Measurements from ENCODE around the gene MR1. TPM values are rescaled to one million over a fixed set of nuclear protein-coding genes. Genes with fewer than 3 reads are reported as not detected.

MR1 gene
- total and polyA plus RNA-seq, 8 donors = 1.1 to 40.8 (median 7.5) TPM

DNA sequence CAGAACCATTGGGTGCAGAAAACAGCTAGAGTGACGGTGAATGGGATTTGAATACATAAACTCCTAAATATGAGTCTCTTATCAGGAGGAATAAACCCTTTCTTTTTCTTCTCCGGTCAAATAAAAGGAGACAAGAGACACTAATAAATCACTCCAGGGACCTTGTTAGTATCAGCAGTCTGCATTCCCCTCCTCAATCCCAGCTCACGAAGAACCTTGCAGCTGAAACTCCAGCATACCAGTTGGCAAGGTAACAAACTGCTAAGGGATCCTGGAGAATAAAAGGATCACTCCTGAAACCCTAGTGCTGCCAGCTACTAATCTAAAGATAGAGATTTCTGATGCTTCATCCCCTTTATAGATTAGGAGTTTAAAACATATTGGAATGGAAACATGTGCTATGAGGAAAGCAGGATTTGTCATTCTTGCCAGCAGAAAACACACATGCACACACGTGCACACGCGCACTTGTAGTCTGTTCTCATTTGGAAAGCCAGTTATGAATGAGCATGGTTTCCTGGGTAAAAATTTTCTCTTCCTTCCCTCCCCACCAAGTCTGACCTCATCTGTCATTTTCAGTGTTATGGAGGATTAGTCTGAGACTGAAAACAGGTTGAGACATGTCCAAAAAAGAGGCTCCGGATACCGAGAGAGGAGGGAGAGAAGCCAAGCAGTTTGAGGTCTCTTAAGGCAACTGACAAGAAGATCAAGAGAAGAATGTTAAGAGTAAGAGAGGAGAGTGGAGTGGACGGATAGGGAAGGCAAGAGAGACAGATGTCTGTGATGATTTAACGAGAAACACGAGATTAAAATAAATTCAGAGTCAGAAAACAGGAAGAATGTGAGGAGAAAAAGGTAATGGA is 65.6 kb downstream of the MR1 start:
- Histone ChIP-seq H3K27ac (peak overlapping the region in 1 of 5 donors; percentile 32), H3K4me3 (no peak overlapping the region), H3K9me3 (no peaks in the 10 kb centered on the region), H3K4me1 (peaks cover 3 to 73% (median 40%) of the 10 kb centered on the region in 4 donors), H3K27me3 (no peaks in the 10 kb centered on the region), H3K36me3 (peaks cover 0 to 6% (median 0%) of the 10 kb centered on the region in 4 donors)
- intact Hi-C loops (cut with DNase I; ENCODE audit: low total_unique reads) = no loop called here
- peak in 1 of 2 donors; percentile 48 for DNase-seq
- WGBS, 5 donors = 32 to 44% (median 37%) methylated on average over 11 of the region's 11 CpGs
- TF ChIP-seq, protein P1, sequence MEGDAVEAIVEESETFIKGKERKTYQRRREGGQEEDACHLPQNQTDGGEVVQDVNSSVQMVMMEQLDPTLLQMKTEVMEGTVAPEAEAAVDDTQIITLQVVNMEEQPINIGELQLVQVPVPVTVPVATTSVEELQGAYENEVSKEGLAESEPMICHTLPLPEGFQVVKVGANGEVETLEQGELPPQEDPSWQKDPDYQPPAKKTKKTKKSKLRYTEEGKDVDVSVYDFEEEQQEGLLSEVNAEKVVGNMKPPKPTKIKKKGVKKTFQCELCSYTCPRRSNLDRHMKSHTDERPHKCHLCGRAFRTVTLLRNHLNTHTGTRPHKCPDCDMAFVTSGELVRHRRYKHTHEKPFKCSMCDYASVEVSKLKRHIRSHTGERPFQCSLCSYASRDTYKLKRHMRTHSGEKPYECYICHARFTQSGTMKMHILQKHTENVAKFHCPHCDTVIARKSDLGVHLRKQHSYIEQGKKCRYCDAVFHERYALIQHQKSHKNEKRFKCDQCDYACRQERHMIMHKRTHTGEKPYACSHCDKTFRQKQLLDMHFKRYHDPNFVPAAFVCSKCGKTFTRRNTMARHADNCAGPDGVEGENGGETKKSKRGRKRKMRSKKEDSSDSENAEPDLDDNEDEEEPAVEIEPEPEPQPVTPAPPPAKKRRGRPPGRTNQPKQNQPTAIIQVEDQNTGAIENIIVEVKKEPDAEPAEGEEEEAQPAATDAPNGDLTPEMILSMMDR (IDR thresholded peaks at IDR 0.05) = no peak
- TF ChIP-seq POLR2A (IDR thresholded peaks at IDR 0.05) = no peak
- no peak for TF ChIP-seq POLR2AphosphoS5 (IDR thresholded peaks at IDR 0.05)
- no peak for TF ChIP-seq EP300 (IDR thresholded peaks at IDR 0.05)

DNA sequence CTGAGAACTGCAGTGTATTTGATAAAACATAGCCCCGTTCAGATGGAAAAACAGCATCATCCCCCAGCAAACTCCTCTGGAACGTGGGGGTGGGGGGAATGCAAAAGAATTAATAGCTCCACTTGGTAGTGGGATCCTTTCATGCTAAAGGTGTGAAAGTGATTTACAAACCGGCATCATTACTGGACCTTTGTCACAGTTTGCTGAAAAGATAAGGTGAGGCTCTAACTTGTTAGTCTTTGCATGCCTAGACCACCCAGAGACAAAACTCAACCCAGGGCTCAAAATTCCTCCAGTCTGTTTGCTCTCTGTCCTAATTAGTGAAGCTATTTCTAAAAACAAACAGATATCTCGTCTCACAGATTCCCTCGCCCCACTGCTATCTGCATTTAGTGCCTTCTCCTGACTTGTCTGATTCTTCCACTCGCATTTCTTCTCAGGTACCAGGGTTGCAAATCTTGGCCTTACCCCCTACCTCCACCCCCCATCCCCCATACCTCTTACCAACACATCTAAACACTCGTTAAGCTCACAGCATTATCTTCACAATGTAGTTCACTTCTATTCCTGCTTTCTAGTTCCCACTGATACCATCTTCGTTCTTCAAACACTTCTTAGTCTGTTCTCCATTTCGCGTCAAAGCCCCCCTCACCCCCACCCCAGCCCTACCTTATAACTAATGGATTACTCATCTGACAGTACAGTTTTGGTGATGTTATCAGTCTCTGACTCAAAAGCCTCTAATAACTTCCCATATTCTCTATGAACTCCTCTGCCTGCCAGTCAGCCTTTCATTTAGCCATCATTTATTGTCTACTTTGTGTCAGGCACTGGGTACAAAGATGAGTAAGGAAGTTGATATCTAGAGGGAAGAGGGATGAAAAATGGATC is 66.5 kb downstream of the MR1 start:
- 26 to 45% (median 40%) methylated on average over 10 of the region's 10 CpGs for WGBS, 5 donors
- intact Hi-C loops (cut with DNase I; ENCODE audit: low total_unique reads) = no loop called here

DNA sequence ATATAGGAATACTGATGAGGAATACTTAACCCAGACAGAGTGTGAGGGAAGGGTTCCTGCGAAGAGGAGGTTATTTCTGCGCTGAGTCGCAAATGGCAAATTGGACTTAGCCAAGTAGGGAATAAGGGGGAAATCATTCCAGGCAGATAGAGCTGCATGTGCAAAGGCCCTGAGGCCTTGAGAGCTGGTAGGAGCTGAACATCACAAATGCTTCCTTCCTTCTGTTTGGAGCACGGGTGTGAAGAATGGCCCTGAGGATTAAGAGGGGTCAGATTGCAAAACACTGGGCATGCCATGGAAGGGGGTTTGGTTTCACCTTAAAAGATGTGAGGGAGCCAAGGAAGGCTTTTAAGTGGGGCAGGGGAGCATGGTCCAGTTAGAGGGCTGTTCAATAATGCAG is 67.2 kb downstream of the MR1 start:
- peak overlapping the region in 1 of 5 donors; percentile 38 for H3K27ac ChIP-seq
- no peaks in the 10 kb centered on the region for H3K27me3 ChIP-seq
- TF ChIP-seq, protein P1 (IDR thresholded peaks at IDR 0.05) = no peak
- TF ChIP-seq EP300 (IDR thresholded peaks at IDR 0.05) (no peak), POLR2AphosphoS5 (IDR thresholded peaks at IDR 0.05) (no peak), POLR2A (IDR thresholded peaks at IDR 0.05) (no peak)
- intact Hi-C loops (cut with DNase I; ENCODE audit: low total_unique reads) = no loop called here
- 83 to 95% (median 89%) methylated on average over 4 of the region's 4 CpGs for WGBS, 5 donors
- no peak for DNase-seq
- peaks cover 10 to 70% (median 42%) of the 10 kb centered on the region in 4 donors for H3K4me1 ChIP-seq
- no peaks in the 10 kb centered on the region for H3K36me3 ChIP-seq
- no peak overlapping the region for H3K4me3 ChIP-seq
- no peaks in the 10 kb centered on the region for H3K9me3 ChIP-seq

More for the DNA sequence above, 66.5 kb downstream of the MR1 start:
- no peaks in the 10 kb centered on the region for H3K36me3 ChIP-seq
- H3K27ac ChIP-seq = peak overlapping the region in 1 of 5 donors; percentile 32
- H3K4me1 ChIP-seq = peaks cover 6 to 69% (median 40%) of the 10 kb centered on the region in 4 donors
- no peak for DNase-seq
- no peaks in the 10 kb centered on the region for H3K9me3 ChIP-seq
- no peak for TF ChIP-seq POLR2A (IDR thresholded peaks at IDR 0.05)
- TF ChIP-seq, protein P1 (IDR thresholded peaks at IDR 0.05) = no peak
- no peak for TF ChIP-seq EP300 (IDR thresholded peaks at IDR 0.05)
- TF ChIP-seq POLR2AphosphoS5 (IDR thresholded peaks at IDR 0.05) = no peak
- H3K4me3 ChIP-seq = no peak overlapping the region
- H3K27me3 ChIP-seq = no peaks in the 10 kb centered on the region

DNA sequence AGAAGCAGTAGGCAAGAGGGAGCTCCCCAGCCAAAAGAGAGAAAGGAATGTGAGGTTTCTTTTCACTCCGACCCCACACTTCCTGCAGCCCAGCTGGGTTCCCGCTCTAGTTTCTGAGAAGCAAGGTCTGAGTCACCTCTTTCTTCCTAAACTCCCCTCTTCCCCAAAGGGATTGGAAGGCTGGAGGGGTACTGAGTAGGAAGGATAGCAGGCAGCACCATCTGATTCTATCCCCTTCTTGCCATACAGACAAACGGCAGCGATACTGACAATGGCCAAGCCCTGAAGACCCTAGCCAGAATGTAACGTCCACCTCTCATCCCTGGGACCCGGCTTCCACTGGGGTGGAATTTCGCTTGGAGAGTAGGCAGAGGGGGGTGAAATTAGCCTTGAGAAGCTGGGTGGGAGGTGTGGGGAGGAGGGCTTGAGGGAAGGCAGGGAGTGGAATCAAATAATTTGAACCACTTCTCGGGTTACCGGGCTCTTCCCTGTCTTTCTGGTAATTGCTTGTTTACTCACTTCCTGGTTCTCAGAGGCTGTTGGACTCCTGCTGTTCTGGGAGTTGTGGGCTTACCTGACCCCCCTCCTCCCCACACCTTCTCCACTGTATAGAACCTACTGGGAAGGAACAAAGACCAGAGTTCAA is 67.9 kb downstream of the MR1 start:
- Histone ChIP-seq H3K27me3 (no peaks in the 10 kb centered on the region), H3K36me3 (no peaks in the 10 kb centered on the region), H3K9me3 (no peaks in the 10 kb centered on the region), H3K4me3 (no peak overlapping the region), H3K4me1 (peaks cover 13 to 76% (median 46%) of the 10 kb centered on the region in 4 donors), H3K27ac (peak overlapping the region in 2 of 5 donors; percentile 18 to 38)
- 54 to 65% (median 57%) methylated on average over 9 of the region's 9 CpGs for WGBS, 5 donors
- TF ChIP-seq POLR2AphosphoS5 (IDR thresholded peaks at IDR 0.05) = no peak
- TF ChIP-seq POLR2A (IDR thresholded peaks at IDR 0.05) = no peak
- no peak for TF ChIP-seq EP300 (IDR thresholded peaks at IDR 0.05)
- TF ChIP-seq, protein P1 (IDR thresholded peaks at IDR 0.05) = no peak
- intact Hi-C loops (cut with DNase I; ENCODE audit: low total_unique reads) = no loop called here
- peak in 1 of 2 donors; percentile 49 for DNase-seq

All from stomach (tissue), 9 donors.